ES-I3 (cell line): ENCODE data around the gene RPP21.
A peak's percentile ranks its signal among the peaks of the same experiment; 100 is the strongest.

ENCODE experiments used
- H3K36me3 ChIP-seq: 2 replicates; pipeline ENCODE4 v1.6.1; 2013; ENCODE audit warnings: mild to moderate bottlenecking, low read length, control low read depth, moderate library complexity; ENCODE audit not compliant: insufficient read depth
- H3K4me1 ChIP-seq: 2 replicates; pipeline ENCODE4 v1.6.1; 2013; ENCODE audit warnings: mild to moderate bottlenecking, control low read depth, low read length; ENCODE audit not compliant: insufficient read depth
- H3K9ac ChIP-seq: 2 replicates; pipeline ENCODE4 v1.6.1; 2013; ENCODE audit warnings: low read depth, mild to moderate bottlenecking, low read length, moderate library complexity
- H3K9me3 ChIP-seq: 2 replicates; pipeline ENCODE4 v1.6.1; 2013; ENCODE audit warnings: mild to moderate bottlenecking, low read length, moderate library complexity; ENCODE audit not compliant: control insufficient read depth, insufficient read depth

RPP21 gene

GRCh38 chr6:30325150-30325872, 19.6 kb upstream of the RPP21 start:
- Histone ChIP-seq H3K9me3 (no peaks in the 10 kb centered on the region), H3K36me3 (0 out of 2 replicates have a peak, but pooled peaks cover under 1% of the 10 kb centered on the region), H3K4me1 (peaks cover 27% of the 10 kb centered on the region), H3K9ac (peak overlapping the region; percentile 89)

- peaks cover 25% of the 10 kb centered on the region for H3K4me1 ChIP-seq
- H3K36me3 ChIP-seq = 0 out of 2 replicates have a peak, but pooled peaks cover 4% of the 10 kb centered on the region
- H3K9me3 ChIP-seq = no peaks in the 10 kb centered on the region
- H3K9ac ChIP-seq = peak overlapping the region; percentile 89
Measured at GRCh38 chr6:30325873-30326525, 19.0 kb upstream of the RPP21 start.

GRCh38 chr6:30326526-30327231, 18.3 kb upstream of the RPP21 start, which contains the start of gene TRIM39:
TSS of gene TRIM39 (plus strand) at chr6:30326927. CDS start at chr6:30329318, 2,391 bp downstream.
- Histone ChIP-seq H3K9me3 (no peaks in the 10 kb centered on the region), H3K9ac (peak within 1 kb of the TSS; percentile 89), H3K36me3 (peaks cover 4% of the 10 kb centered on the region; the same call in 1 of the 2 replicates), H3K4me1 (peaks cover 18% of the 10 kb centered on the region)

- Histone ChIP-seq H3K9ac (peak overlapping the region; percentile 89), H3K4me1 (peaks cover 12% of the 10 kb centered on the region; the same call in 1 of the 2 replicates), H3K36me3 (peaks cover 4% of the 10 kb centered on the region; the same call in 1 of the 2 replicates), H3K9me3 (no peaks in the 10 kb centered on the region)
Measured at GRCh38 chr6:30327232-30327746, 17.7 kb upstream of the RPP21 start.

DNA sequence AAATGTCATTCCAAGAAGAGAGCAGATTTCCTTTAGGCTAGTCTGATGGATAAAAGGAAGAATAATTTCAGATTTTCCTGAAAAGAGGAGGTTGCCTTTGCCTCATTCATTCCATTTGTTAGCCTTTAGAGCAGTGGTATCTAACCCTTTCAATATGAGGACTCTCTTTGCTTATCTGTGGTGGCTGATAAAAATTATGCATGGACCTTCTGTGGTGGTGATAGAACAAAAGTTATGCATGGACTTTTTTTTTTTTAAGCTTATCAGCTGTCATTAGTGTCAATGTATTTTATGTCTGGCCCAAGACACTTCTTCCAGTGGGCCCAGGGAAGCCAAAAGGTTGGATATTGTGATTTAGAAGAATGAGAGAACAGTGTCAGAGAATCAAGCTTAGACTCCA, 16.6 kb upstream of the RPP21 start:
- Histone ChIP-seq H3K4me1 (peaks cover under 1% of the 10 kb centered on the region; the same call in 1 of the 2 replicates), H3K36me3 (peaks cover 4% of the 10 kb centered on the region; the same call in 1 of the 2 replicates), H3K9ac (no peak overlapping the region), H3K9me3 (no peaks in the 10 kb centered on the region)

- H3K36me3 ChIP-seq = peaks cover 8% of the 10 kb centered on the region
- H3K9me3 ChIP-seq = no peaks in the 10 kb centered on the region
- H3K4me1 ChIP-seq = no peaks in the 10 kb centered on the region; the same call in 1 of the 2 replicates
- no peak overlapping the region for H3K9ac ChIP-seq
Measured at GRCh38 chr6:30329331-30329730, 15.6 kb upstream of the RPP21 start.

DNA sequence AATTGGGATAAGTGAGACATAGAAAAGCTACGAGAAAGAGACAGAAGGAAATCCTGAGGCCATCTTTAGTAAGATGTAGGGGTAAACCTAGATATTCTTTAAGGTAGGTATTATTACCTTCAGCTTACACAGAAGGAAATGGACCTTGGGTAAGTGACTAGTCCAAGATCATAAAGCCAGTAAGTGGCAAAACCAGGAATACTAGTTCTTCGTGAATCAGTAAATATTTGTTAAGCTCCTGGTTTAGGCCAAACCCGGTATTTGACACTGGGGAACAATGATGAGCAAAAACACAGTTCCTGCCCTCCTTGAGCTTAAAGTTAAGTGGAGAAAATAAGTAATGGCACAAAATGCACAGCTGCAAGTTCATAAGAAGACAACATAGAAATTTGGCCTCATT, 13.0 kb upstream of the RPP21 start:
- Histone ChIP-seq H3K9ac (no peak overlapping the region), H3K36me3 (peaks cover 8% of the 10 kb centered on the region), H3K9me3 (no peaks in the 10 kb centered on the region), H3K4me1 (no peaks in the 10 kb centered on the region; the same call in 1 of the 2 replicates)

GRCh38 chr6:30334075-30334783, 10.7 kb upstream of the RPP21 start:
- H3K36me3 ChIP-seq = peaks cover 12% of the 10 kb centered on the region
- H3K4me1 ChIP-seq = no peaks in the 10 kb centered on the region

GRCh38 chr6:30340589-30341054, 4.3 kb upstream of the RPP21 start:
- no peak overlapping the region for H3K9ac ChIP-seq
- H3K4me1 ChIP-seq = no peaks in the 10 kb centered on the region
- 0 out of 2 replicates have a peak, but pooled peaks cover 6% of the 10 kb centered on the region for H3K36me3 ChIP-seq

More at GRCh38 chr6:30334075-30334783, 10.7 kb upstream of the RPP21 start:
- Histone ChIP-seq H3K9ac (no peak overlapping the region), H3K9me3 (no peaks in the 10 kb centered on the region)

GRCh38 chr6:30341218-30341617, 3.7 kb upstream of the RPP21 start:
- no peak overlapping the region for H3K9ac ChIP-seq
- H3K9me3 ChIP-seq = no peaks in the 10 kb centered on the region
- peaks cover 6% of the 10 kb centered on the region; the same call in 1 of the 2 replicates for H3K36me3 ChIP-seq
- no peaks in the 10 kb centered on the region for H3K4me1 ChIP-seq

More at GRCh38 chr6:30340589-30341054, 4.3 kb upstream of the RPP21 start:
- H3K9me3 ChIP-seq = no peaks in the 10 kb centered on the region

GRCh38 chr6:30341728-30342127, 3.2 kb upstream of the RPP21 start:
- Histone ChIP-seq H3K9ac (no peak overlapping the region), H3K4me1 (no peaks in the 10 kb centered on the region), H3K36me3 (peaks cover 8% of the 10 kb centered on the region), H3K9me3 (no peaks in the 10 kb centered on the region)

DNA sequence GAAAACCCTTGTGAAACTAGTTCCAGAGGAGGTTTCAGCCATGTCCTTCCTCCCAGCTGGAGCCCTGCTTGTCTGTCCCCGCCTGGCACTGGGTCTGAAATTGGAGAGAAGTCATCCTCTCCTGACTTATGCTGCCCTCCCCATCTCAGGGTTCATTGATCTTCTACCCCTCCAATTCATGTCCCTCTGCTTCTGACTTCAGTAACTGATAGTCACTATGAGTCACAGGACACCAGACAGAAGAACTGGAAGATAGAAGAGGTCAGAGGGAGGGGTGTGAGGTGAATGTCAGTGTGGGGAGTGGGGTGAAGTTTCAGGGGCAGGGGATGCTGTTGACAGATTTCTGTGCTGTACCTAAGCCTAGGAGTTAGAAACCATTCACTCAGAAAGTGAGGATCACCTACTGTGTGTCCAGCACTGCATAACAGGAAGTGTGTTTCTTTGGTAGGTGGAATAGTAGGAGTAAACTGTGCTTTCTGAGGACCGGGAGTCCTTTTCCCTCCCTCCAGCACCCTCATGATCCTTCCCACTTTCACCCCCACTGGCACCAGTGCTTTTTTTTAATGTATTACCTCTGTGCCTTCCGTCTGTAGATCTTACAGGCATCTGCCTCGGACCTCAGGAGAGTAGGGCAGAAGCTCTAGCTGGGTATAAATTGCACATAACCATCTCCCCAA, 627 bp upstream of the RPP21 start:
- Histone ChIP-seq H3K9me3 (no peaks in the 10 kb centered on the region), H3K9ac (peak overlapping the region; percentile 96), H3K36me3 (peaks cover 8% of the 10 kb centered on the region), H3K4me1 (no peaks in the 10 kb centered on the region)

DNA sequence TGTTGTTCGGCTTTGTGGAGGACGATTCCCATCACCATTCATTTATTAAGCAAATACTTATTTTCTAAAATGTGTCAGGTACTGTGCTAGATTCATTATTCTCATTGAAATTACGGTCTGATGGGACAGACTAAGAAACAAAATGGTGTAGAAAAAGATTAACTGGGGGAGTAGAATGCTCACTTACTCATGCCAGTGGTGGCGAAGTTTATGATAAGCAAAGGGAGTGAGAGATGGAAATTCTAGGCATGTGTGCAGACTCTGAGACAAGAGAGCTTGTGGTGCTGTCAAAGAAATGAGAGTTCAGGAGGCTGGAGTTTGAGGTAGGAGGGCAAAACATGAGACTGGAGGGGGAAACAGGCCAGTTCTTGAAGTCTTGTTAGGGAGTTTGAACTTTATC, 896 bp downstream of the RPP21 start:
- Histone ChIP-seq H3K36me3 (peaks cover 6% of the 10 kb centered on the region), H3K9ac (peak overlapping the region; percentile 96; the same call in 1 of the 2 replicates)

More for the DNA sequence above, 896 bp downstream of the RPP21 start:
- Histone ChIP-seq H3K4me1 (no peaks in the 10 kb centered on the region), H3K9me3 (no peaks in the 10 kb centered on the region)
